WTC11 (cell line): ENCODE measurements around the gene NMT2. TPM values are rescaled to one million over a fixed set of nuclear protein-coding genes. Genes with fewer than 3 reads are reported as not detected.

Experiments used
- ARID4B ChIP-seq: sonication (generic); formaldehyde crosslinking; IDR thresholded peaks from 2 replicates; pipeline ENCODE4 v1.8.0; 2023; ENCODE audit warnings: missing genetic modification reagents, mild to moderate bottlenecking, borderline replicate concordance
- ERG ChIP-seq: fragments of 250-450 bp; sonication (Bioruptor Pico); IDR thresholded peaks from 2 replicates; pipeline ENCODE4 v1.8.0; 2021; ENCODE audit warnings: mild to moderate bottlenecking
- ESRRA ChIP-seq: sonication (generic); formaldehyde crosslinking; IDR thresholded peaks from 2 replicates; pipeline ENCODE4 v1.8.1; 2022; ENCODE audit warnings: mild to moderate bottlenecking, missing genetic modification reagents, borderline replicate concordance
- FOXK1 ChIP-seq: sonication (generic); formaldehyde crosslinking; IDR thresholded peaks from 2 replicates; pipeline ENCODE4 v1.8.0; 2022; ENCODE audit warnings: mild to moderate bottlenecking, moderate library complexity, missing genetic modification reagents
- FOXP1 ChIP-seq: sonication (generic); formaldehyde crosslinking; IDR thresholded peaks from 2 replicates; pipeline ENCODE4 v1.8.0; 2022; ENCODE audit warnings: missing genetic modification reagents, mild to moderate bottlenecking, moderate library complexity, borderline replicate concordance
- IRF1 ChIP-seq: sonication (generic); formaldehyde crosslinking; IDR thresholded peaks from 2 replicates; pipeline ENCODE4 v1.8.0; 2023; ENCODE audit warnings: missing genetic modification reagents
- JAZF1 ChIP-seq: fragments of 250-450 bp; sonication (Bioruptor Pico); IDR thresholded peaks from 2 replicates; pipeline ENCODE4 v1.9.0; 2021; ENCODE audit warnings: moderate library complexity, mild to moderate bottlenecking, inconsistent platforms
- MLX ChIP-seq: sonication (generic); formaldehyde crosslinking; IDR thresholded peaks from 2 replicates; pipeline ENCODE4 v1.8.1; 2023; ENCODE audit warnings: mild to moderate bottlenecking, missing genetic modification reagents, moderate library complexity
- MYBL2 ChIP-seq: sonication (generic); formaldehyde crosslinking; IDR thresholded peaks from 2 replicates; pipeline ENCODE4 v1.8.1; 2023; ENCODE audit warnings: mild to moderate bottlenecking, moderate library complexity, missing genetic modification reagents
- NFE2L1 ChIP-seq: sonication (generic); formaldehyde crosslinking; IDR thresholded peaks from 2 replicates; pipeline ENCODE4 v1.8.1; 2023; ENCODE audit warnings: missing genetic modification reagents
- NR1H2 ChIP-seq: sonication (generic); formaldehyde crosslinking; IDR thresholded peaks from 2 replicates; pipeline ENCODE4 v1.9.0; 2021; ENCODE audit warnings: mild to moderate bottlenecking, moderate library complexity, missing genetic modification reagents
- PRDM15 ChIP-seq: sonication (generic); formaldehyde crosslinking; IDR thresholded peaks from 2 replicates; pipeline ENCODE4 v1.8.0; 2022; ENCODE audit warnings: missing genetic modification reagents
- PREB ChIP-seq: sonication (generic); formaldehyde crosslinking; IDR thresholded peaks from 2 replicates; pipeline ENCODE4 v1.8.1; 2022; ENCODE audit warnings: mild to moderate bottlenecking, missing genetic modification reagents, moderate library complexity, borderline replicate concordance
- RELA ChIP-seq: sonication (generic); formaldehyde crosslinking; IDR thresholded peaks from 2 replicates; pipeline ENCODE4 v1.8.1; 2022; ENCODE audit warnings: missing genetic modification reagents, mild to moderate bottlenecking, borderline replicate concordance
- SMAD3 ChIP-seq: sonication (generic); formaldehyde crosslinking; IDR thresholded peaks from 2 replicates; pipeline ENCODE4 v1.8.0; 2022; ENCODE audit warnings: missing genetic modification reagents, mild to moderate bottlenecking, borderline replicate concordance
- SOX15 ChIP-seq: fragments of 250-450 bp; sonication (Bioruptor Pico); IDR thresholded peaks from 2 replicates; pipeline ENCODE4 v1.9.0; 2021; ENCODE audit warnings: mild to moderate bottlenecking
- TEAD4 ChIP-seq: sonication (generic); formaldehyde crosslinking; IDR thresholded peaks from 2 replicates; pipeline ENCODE4 v1.8.0; 2022; ENCODE audit warnings: mild to moderate bottlenecking, missing genetic modification reagents
- TP53 ChIP-seq: sonication (generic); formaldehyde crosslinking; IDR thresholded peaks from 2 replicates; pipeline ENCODE4 v1.8.1; 2023; ENCODE audit warnings: mild to moderate bottlenecking, missing genetic modification reagents
- USF2 ChIP-seq: sonication (generic); formaldehyde crosslinking; IDR thresholded peaks from 2 replicates; pipeline ENCODE4 v1.8.1; 2023; ENCODE audit warnings: mild to moderate bottlenecking, missing genetic modification reagents, moderate library complexity
- ZBTB43 ChIP-seq: sonication (generic); formaldehyde crosslinking; IDR thresholded peaks from 2 replicates; pipeline ENCODE4 v1.8.1; 2023; ENCODE audit warnings: mild to moderate bottlenecking, missing genetic modification reagents
- ZNF219 ChIP-seq: sonication (generic); formaldehyde crosslinking; IDR thresholded peaks from 2 replicates; pipeline ENCODE4 v1.8.0; 2023; ENCODE audit warnings: missing genetic modification reagents, mild to moderate bottlenecking, borderline replicate concordance
- ZNF232 ChIP-seq: sonication (generic); formaldehyde crosslinking; IDR thresholded peaks from 2 replicates; pipeline ENCODE4 v1.8.0; 2022; ENCODE audit warnings: mild to moderate bottlenecking, missing genetic modification reagents
- ZNF263 ChIP-seq: sonication (generic); formaldehyde crosslinking; IDR thresholded peaks from 2 replicates; pipeline ENCODE4 v1.8.1; 2022; ENCODE audit warnings: low read depth, mild to moderate bottlenecking, moderate library complexity, missing genetic modification reagents
- ZNF671 ChIP-seq: fragments of 250-450 bp; sonication (Bioruptor Pico); IDR thresholded peaks from 2 replicates; pipeline ENCODE4 v1.8.0; 2021; ENCODE audit warnings: mild to moderate bottlenecking
- total RNA-seq: library from RNA; stranded (reverse); gene quantifications from 3 replicates; pipeline ENCODE4 v1.2.3, GENCODE V29; 2021

NMT2 gene
- total RNA-seq, 1 experiment from 2014 or later: 11.7 TPM

GRCh38 chr10:15097011-15097812 lies 71.3 kb downstream of the NMT2 start, which contains the start of gene RPP38 (continued):
- TF ChIP-seq SMAD3: peak; percentile 80
- peak; percentile 77 for TF ChIP-seq USF2
- peak; percentile 73; the same call in 1 of the 2 replicates for TF ChIP-seq TP53 (CRISPR knock-in tag)
- TF ChIP-seq PREB: peak; percentile 75; the same call in 1 of the 2 replicates
- peak; percentile 75 for TF ChIP-seq PRDM15 (CRISPR knock-in tag)
- peak; percentile 88 for TF ChIP-seq MYBL2
- 0 out of 2 replicates have a peak, but pooled peaks have one; percentile 57 for TF ChIP-seq ZNF232 (CRISPR knock-in tag)
- peak; percentile 87 for TF ChIP-seq FOXP1
- TF ChIP-seq ZBTB43 (CRISPR knock-in tag): peak; percentile 73
- peak; percentile 9; the same call in 1 of the 2 replicates for TF ChIP-seq MLX
- peak; percentile 20 for TF ChIP-seq IRF1 (CRISPR knock-in tag)
- TF ChIP-seq NR1H2 (CRISPR knock-in tag): 0 out of 2 replicates have a peak, but pooled peaks have one; percentile 25
- TF ChIP-seq ARID4B: peak; percentile 80; the same call in 1 of the 2 replicates
- TF ChIP-seq ERG (CRISPR knock-in tag): no peak
- TF ChIP-seq ZNF671 (CRISPR knock-in tag): no peak
- peak; percentile 76; the same call in 1 of the 2 replicates for TF ChIP-seq ESRRA (CRISPR knock-in tag)
- no peak for TF ChIP-seq JAZF1 (CRISPR knock-in tag)
- peak; percentile 83; the same call in 1 of the 2 replicates for TF ChIP-seq FOXK1 (CRISPR knock-in tag)
- TF ChIP-seq TEAD4: 0 out of 2 replicates have a peak, but pooled peaks have one; percentile 32
- TF ChIP-seq SOX15 (CRISPR knock-in tag): no peak
- TF ChIP-seq NFE2L1 (CRISPR knock-in tag): peak; percentile 62; the same call in 1 of the 2 replicates
- TF ChIP-seq ZNF219 (CRISPR knock-in tag): no peak
- peak; percentile 63; the same call in 1 of the 2 replicates for TF ChIP-seq RELA (CRISPR knock-in tag)
- TF ChIP-seq ZNF263 (CRISPR knock-in tag): no peak
